Measurements from ENCODE around the gene UQCRQ. TPM values are rescaled to one million over a fixed set of nuclear protein-coding genes. Genes with fewer than 3 reads are reported as not detected.

Gene UQCRQ
- total RNA-seq, 2 experiments from 2014 or later: 677 to 784 TPM

DNA sequence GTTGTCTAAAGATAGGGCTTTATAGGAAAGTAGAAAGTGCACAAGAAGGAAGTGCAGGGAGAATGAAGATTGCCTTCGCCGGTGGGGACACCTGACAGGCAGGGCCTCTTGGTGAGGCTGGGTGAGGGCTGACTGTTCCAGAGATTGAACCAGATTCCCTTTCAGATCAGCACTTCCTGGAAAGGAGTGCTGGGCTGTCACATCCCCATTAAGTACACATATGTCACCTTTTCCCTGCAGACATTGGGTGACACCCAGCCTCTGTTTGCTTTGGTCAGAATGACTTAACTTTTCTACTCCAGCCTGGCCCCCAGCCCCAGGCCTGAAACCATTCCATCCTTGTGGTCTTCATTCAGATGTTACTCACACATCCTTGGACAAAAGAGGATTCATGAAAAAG, 28.6 kb upstream of the UQCRQ start:
- CTCF ChIA-PET: interaction anchor here (1.7 kb wide), 1 partner anchor 18 kb away, joined by 6 read pairs; no protein-coding TSS in a partner anchor
- Mint-ChIP-seq H3K27ac (no peak overlapping the region), H3K36me3 (ENCODE audit: low read depth) (no peaks in the 10 kb centered on the region), H3K27me3 (ENCODE audit: low read depth) (no peaks in the 10 kb centered on the region), H3K9me3 (no peaks in the 10 kb centered on the region), H3K4me1 (ENCODE audit: low read depth) (no peaks in the 10 kb centered on the region), H3K4me3 (no peak overlapping the region)
- intact Hi-C loops (cut with micrococcal nuclease): no loop called here
- DNase-seq: no peak

DNA sequence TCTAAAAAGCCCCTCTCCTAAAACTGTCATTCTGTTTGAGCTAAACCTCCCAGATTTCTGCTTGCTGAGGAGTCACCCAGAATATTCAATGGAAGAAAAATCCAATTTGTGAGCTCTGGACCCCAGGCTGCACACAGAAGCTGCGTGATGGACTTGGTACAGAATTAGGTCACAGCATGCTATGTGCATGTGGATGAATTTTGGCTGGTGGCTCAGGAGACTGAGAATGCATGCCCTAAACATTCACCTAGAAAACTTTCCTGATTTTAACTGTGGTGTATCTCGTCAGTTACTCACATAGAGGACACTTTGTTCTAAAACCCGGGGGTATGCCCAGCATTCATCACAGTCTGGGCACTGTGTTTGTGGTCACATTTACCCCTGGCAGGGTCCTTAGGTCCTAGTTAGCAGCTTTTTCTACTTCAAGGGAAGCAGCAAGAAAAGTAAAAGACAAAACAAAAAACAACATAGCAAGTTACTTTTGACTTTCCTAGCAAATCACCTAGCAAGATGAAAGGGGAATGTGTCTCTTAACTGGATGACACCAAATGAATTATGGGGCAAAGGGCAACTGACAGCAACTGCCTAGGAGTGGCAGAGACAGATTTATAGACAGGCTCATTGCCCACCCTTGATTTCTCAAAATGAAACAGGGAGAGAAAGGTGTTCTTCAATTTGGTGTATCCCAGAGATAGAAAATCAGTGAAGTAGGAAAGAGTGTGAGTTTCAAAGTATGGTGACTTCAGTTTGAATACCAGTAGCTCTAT, 27.7 kb upstream of the UQCRQ start:
- Mint-ChIP-seq H3K9me3 (no peaks in the 10 kb centered on the region), H3K27me3 (ENCODE audit: low read depth) (no peaks in the 10 kb centered on the region), H3K36me3 (ENCODE audit: low read depth) (no peaks in the 10 kb centered on the region), H3K27ac (no peak overlapping the region), H3K4me1 (ENCODE audit: low read depth) (no peaks in the 10 kb centered on the region), H3K4me3 (no peak overlapping the region)
- no peak for DNase-seq
- intact Hi-C loops (cut with micrococcal nuclease): no loop called here
- CTCF ChIA-PET: interaction anchor here (1.7 kb wide), 1 partner anchor 19 kb away, joined by 6 read pairs; no protein-coding TSS in a partner anchor

DNA sequence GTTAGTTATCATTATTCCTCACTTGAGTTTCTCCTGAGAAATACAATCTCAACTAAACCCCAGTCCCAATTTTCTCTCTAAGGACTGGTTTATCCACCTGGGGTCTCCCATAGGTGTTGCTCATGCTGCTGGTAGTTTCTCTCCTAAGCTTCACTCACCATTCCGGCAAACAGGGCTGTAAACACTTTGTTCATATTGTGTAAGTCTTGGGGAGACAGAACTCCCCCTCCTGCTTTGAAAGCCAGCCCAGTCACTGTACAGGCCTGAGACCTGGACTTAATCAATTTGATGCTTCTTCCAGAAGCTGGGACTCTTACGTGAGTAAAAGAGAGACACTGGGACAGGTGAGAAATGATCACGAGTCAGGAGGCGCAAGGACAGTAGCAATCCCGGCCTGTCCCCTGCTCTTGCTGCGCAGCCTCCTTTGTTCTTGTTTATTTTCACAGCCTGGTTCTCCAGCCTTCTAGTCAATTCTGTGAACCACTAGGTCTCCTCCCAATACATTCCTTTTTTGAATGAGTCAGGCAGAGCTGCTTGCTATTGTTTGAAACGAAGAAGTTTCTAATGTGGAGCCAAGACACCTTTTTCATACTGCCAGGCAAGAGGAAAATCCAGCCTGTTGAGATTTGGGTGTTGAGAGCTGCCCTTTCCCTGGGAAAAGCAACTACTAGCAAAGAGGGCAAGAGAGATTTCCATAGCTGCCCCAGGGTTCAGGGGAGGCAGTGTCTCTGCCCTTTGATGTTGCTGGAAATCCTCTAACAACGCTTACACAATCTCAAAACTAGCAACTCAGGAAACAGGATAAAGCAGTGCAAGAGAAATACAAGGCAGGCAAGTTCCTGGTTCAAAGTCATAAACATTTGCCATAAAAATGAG, 26.8 kb upstream of the UQCRQ start:
- Mint-ChIP-seq H3K27ac (no peak overlapping the region), H3K4me3 (no peak overlapping the region), H3K9me3 (no peaks in the 10 kb centered on the region), H3K27me3 (ENCODE audit: low read depth) (no peaks in the 10 kb centered on the region), H3K36me3 (ENCODE audit: low read depth) (no peaks in the 10 kb centered on the region), H3K4me1 (ENCODE audit: low read depth) (no peaks in the 10 kb centered on the region)
- CTCF ChIA-PET: interaction anchor here (1.7 kb wide), 1 partner anchor 11 kb away, joined by 3 read pairs; no protein-coding TSS in a partner anchor
- intact Hi-C loops (cut with micrococcal nuclease): no loop called here
- DNase-seq: no peak

DNA sequence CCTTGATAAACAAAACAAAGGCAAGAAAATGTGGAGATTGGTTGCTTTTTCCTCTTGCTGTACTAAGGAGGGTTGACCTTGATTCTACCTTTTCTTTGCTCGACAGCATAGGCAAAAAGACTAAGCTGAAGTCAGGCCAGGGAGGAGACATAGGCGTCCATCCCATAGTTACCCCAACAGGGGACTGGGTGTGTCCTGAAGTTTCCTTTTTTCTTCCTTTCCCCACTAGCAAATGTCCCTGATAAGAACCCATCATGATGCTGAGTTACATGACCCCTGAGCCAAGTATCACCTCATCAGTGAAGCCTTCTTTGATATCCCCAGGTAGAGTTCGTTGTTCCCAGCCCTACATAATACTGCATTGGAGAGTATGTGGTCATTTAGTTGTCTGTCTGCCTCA, 26.1 kb upstream of the UQCRQ start:
- intact Hi-C loops (cut with micrococcal nuclease): no loop called here
- DNase-seq: no peak
- no peaks in the 10 kb centered on the region for H3K9me3 Mint-ChIP-seq

DNA sequence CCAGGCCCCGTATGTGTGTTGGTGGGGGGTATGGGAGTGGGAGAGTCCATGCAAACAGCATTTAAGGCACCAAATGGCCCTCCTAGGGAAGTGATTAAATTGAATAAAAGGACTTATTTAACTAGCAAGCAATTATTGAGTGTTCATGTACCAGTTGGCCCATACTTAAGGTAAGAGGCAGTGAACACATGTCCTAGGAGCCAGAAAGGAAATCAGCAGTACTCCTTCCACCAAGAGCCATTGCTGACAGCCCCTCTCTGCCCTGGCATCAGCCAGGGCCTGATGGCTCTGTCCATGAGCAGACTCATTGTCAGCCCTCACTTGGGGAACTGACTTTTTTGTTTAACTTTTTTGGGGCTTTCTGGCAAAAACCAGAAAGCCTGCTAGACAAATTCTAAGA, 25.5 kb upstream of the UQCRQ start:
- DNase-seq: no peak
- Mint-ChIP-seq H3K9me3 (no peaks in the 10 kb centered on the region), H3K27me3 (ENCODE audit: low read depth) (no peaks in the 10 kb centered on the region), H3K4me3 (no peak overlapping the region), H3K36me3 (ENCODE audit: low read depth) (no peaks in the 10 kb centered on the region), H3K4me1 (ENCODE audit: low read depth) (no peaks in the 10 kb centered on the region), H3K27ac (no peak overlapping the region)
- intact Hi-C loops (cut with micrococcal nuclease): no loop called here
- CTCF ChIA-PET: interaction anchor here (1.7 kb wide), 1 partner anchor 12 kb away, joined by 3 read pairs; no protein-coding TSS in a partner anchor

More for the DNA sequence above, 26.1 kb upstream of the UQCRQ start:
- no peaks in the 10 kb centered on the region for H3K4me1 Mint-ChIP-seq (ENCODE audit: low read depth)
- no peaks in the 10 kb centered on the region for H3K36me3 Mint-ChIP-seq (ENCODE audit: low read depth)
- CTCF ChIA-PET: interaction anchor here (1.7 kb wide), 1 partner anchor 12 kb away, joined by 3 read pairs; no protein-coding TSS in a partner anchor
- H3K27me3 Mint-ChIP-seq (ENCODE audit: low read depth): no peaks in the 10 kb centered on the region
- no peak overlapping the region for H3K4me3 Mint-ChIP-seq
- H3K27ac Mint-ChIP-seq: no peak overlapping the region

DNA sequence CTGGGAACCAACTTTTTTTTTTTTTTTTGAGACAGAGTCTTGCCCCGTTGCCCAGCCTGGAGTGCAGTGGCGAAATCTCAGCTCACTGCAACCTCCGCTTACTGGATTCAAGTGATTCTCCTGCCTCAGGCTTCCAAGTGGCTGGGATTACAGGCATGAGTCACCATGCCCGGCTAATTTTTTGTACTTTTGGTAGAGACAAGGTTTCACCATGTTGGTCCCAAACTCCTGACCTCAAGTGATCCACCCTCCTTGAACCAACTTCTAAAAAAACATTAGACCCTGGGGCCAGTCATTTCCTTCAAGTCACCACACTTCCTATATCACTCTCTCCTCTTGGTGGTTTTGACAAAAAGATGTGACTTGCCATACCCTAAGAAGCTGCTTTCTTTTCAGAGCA, 25.1 kb upstream of the UQCRQ start:
- CTCF ChIA-PET: interaction anchor here (1.7 kb wide), 1 partner anchor 13 kb away, joined by 3 read pairs; no protein-coding TSS in a partner anchor

DNA sequence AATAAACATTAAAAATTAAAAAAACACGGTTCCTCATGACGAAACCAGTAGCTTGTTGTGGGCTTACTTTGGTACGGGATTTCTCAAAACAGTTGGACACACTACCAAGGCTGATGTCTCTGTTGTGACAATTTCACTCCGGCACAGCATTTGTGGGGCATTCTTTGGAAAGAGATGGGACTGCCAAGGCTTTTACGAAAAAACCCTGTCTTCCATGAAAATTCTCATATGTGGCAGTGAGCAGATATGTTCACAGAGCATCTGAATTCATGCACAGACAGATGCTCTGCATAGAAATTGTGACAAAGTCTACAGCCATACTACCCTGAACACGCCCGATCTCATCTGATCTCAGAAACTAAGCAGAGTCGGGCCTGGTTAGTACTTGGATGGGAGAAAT, 18.2 kb upstream of the UQCRQ start:
- intact Hi-C loops (cut with micrococcal nuclease): no loop called here
- Mint-ChIP-seq H3K27ac (no peak overlapping the region), H3K27me3 (ENCODE audit: low read depth) (no peaks in the 10 kb centered on the region), H3K4me3 (no peak overlapping the region), H3K9me3 (no peaks in the 10 kb centered on the region), H3K4me1 (ENCODE audit: low read depth) (no peaks in the 10 kb centered on the region), H3K36me3 (ENCODE audit: low read depth) (no peaks in the 10 kb centered on the region)
- DNase-seq: no peak
- CTCF ChIA-PET: interaction anchor here (1.1 kb wide), 1 partner anchor 19 kb away, joined by 3 read pairs; no protein-coding TSS in a partner anchor

More for the DNA sequence above, 25.1 kb upstream of the UQCRQ start:
- intact Hi-C loops (cut with micrococcal nuclease): no loop called here
- H3K27me3 Mint-ChIP-seq (ENCODE audit: low read depth): no peaks in the 10 kb centered on the region
- H3K4me3 Mint-ChIP-seq: no peak overlapping the region
- H3K27ac Mint-ChIP-seq: no peak overlapping the region
- no peaks in the 10 kb centered on the region for H3K9me3 Mint-ChIP-seq
- no peaks in the 10 kb centered on the region for H3K36me3 Mint-ChIP-seq (ENCODE audit: low read depth)
- no peak for DNase-seq
- H3K4me1 Mint-ChIP-seq (ENCODE audit: low read depth): no peaks in the 10 kb centered on the region

DNA sequence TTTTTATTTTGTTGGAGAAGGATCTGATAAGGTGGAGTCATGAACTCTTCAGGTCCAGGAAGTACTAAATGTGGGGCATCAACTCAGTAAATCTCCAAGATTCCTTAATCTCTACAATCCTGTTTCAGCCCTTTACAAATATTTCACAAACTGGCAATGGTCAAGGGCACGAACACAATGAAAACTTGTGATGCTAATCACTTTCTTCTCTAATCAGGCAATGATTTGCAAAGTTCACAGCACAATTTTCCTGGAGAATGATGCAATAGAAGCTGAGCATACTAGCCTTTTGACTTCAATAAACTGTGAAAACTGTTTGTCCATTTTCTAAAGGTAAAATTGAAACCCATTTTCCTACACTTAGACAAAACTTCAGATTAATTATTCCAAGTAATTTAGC, 17.1 kb upstream of the UQCRQ start:
- no peaks in the 10 kb centered on the region for H3K36me3 Mint-ChIP-seq (ENCODE audit: low read depth)
- intact Hi-C loops (cut with micrococcal nuclease): no loop called here
- H3K4me3 Mint-ChIP-seq: no peak overlapping the region
- H3K27me3 Mint-ChIP-seq (ENCODE audit: low read depth): no peaks in the 10 kb centered on the region
- peaks cover 2% of the 10 kb centered on the region for H3K4me1 Mint-ChIP-seq (ENCODE audit: low read depth)
- CTCF ChIA-PET: interaction anchor here (1.1 kb wide), 1 partner anchor 20 kb away, joined by 3 read pairs; no protein-coding TSS in a partner anchor
- H3K27ac Mint-ChIP-seq: no peak overlapping the region
- DNase-seq: no peak
- H3K9me3 Mint-ChIP-seq: no peaks in the 10 kb centered on the region

DNA sequence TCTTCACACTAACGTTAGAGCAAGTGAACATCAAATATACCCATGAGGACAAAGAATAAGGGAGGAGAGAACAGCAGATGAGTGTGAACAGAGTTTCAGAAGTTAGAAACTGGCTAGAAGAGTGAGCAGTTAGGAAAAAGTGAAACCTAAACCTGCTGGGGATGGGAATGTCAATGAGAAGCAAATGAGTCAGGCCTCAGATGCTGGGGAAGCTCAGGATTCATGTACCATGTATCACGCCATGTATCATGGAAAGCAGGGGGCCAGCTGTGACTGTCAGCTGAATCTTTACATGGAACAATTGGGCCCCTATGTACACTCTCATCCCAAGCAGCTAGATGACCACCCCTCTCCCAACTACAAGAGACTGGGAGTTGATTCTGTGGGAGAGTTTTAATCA, 16.4 kb upstream of the UQCRQ start:
- H3K4me3 Mint-ChIP-seq: no peak overlapping the region
- no peaks in the 10 kb centered on the region for H3K36me3 Mint-ChIP-seq (ENCODE audit: low read depth)
- DNase-seq: no peak
- peaks cover 2% of the 10 kb centered on the region for H3K4me1 Mint-ChIP-seq (ENCODE audit: low read depth)
- H3K27ac Mint-ChIP-seq: no peak overlapping the region
- no peaks in the 10 kb centered on the region for H3K27me3 Mint-ChIP-seq (ENCODE audit: low read depth)
- intact Hi-C loops (cut with micrococcal nuclease): no loop called here
- H3K9me3 Mint-ChIP-seq: no peaks in the 10 kb centered on the region
- CTCF ChIA-PET: interaction anchor here (0.6 to 0.8 kb wide), 2 partner anchors 26 to 733 kb away, joined by 3 to 4 read pairs; no protein-coding TSS in a partner anchor

DNA sequence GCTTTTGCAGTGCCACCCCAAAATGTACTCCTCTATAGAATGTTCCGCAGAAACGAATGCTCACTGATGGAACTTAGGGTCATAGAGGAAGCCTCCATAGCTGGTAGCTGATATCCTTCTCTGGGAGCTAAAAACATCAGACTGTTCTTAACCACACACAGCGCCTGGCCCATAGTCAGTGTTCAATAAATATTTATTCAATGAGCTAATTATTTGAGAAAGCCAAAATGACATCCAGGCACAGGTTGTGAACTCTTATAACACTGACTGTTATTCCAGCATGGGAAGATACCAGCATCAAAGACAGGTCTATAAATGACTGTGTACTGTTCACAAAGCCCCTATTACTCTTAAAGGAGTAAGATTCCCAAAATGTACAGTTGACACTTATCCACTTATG, 13.1 kb upstream of the UQCRQ start:
- intact Hi-C loops (cut with micrococcal nuclease): no loop called here
- CTCF ChIA-PET: no interaction called here

DNA sequence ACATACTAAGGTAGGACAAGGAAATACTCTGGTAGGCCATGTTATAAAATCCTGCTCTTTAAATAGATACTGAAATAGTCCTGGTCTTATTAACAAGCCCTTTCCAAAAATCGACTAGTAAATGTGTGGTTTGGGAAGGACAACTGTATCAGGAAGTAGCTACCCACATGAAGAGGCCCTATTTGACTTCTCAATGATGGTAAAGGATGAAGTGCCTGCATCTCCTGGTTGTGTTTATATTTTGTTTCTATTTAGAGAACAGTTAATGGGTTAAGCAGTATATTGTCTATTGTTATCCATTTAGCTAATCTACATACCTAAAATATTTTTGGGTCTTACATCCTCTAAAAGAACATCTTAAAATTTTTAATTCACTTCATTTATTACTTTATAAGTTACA, 12.7 kb upstream of the UQCRQ start:
- Mint-ChIP-seq H3K36me3 (ENCODE audit: low read depth) (no peaks in the 10 kb centered on the region), H3K27me3 (ENCODE audit: low read depth) (peaks cover 3% of the 10 kb centered on the region), H3K27ac (no peak overlapping the region), H3K4me1 (ENCODE audit: low read depth) (peaks cover 2% of the 10 kb centered on the region), H3K4me3 (no peak overlapping the region), H3K9me3 (no peaks in the 10 kb centered on the region)
- CTCF ChIA-PET: interaction anchor here (1.1 kb wide), 1 partner anchor 34 kb away, joined by 3 read pairs; no protein-coding TSS in a partner anchor
- DNase-seq: no peak
- intact Hi-C loops (cut with micrococcal nuclease): no loop called here

More for the DNA sequence above, 13.1 kb upstream of the UQCRQ start:
- peaks cover 3% of the 10 kb centered on the region for H3K27me3 Mint-ChIP-seq (ENCODE audit: low read depth)
- no peak overlapping the region for H3K27ac Mint-ChIP-seq
- no peak for DNase-seq
- no peak overlapping the region for H3K4me3 Mint-ChIP-seq
- peaks cover 2% of the 10 kb centered on the region for H3K4me1 Mint-ChIP-seq (ENCODE audit: low read depth)
- no peaks in the 10 kb centered on the region for H3K9me3 Mint-ChIP-seq
- H3K36me3 Mint-ChIP-seq (ENCODE audit: low read depth): no peaks in the 10 kb centered on the region

DNA sequence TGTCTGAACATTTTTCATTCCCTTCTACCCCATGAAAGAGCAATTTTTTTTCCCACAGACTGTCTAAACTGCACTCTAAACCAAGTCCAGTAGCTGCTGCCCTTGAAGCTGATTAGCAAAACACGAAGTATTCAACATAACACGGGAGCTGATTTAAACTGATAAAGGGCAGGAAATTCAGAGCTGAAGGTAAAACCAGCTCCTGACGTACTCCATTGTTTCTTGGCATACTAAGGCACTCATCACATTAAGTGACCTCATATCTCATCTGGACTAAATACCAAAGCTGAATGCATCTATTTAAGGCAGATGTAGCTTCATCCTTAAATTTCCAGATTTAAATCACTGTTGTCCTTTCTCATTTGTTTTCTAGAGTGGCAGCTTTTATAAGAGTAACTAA, 12.1 kb upstream of the UQCRQ start:
- H3K36me3 Mint-ChIP-seq (ENCODE audit: low read depth): no peaks in the 10 kb centered on the region
- CTCF ChIA-PET: interaction anchor here (1.1 kb wide), 1 partner anchor 34 kb away, joined by 3 read pairs; no protein-coding TSS in a partner anchor
- no peak for DNase-seq
- H3K9me3 Mint-ChIP-seq: no peaks in the 10 kb centered on the region
- H3K27me3 Mint-ChIP-seq (ENCODE audit: low read depth): peaks cover 3% of the 10 kb centered on the region
- H3K4me3 Mint-ChIP-seq: no peak overlapping the region
- H3K4me1 Mint-ChIP-seq (ENCODE audit: low read depth): peaks cover 2% of the 10 kb centered on the region
- no peak overlapping the region for H3K27ac Mint-ChIP-seq
- intact Hi-C loops (cut with micrococcal nuclease): no loop called here

Data from activated naive CD4-positive, alpha-beta T cell treated with anti-CD3 and anti-CD28 coated beads for 36 hours (primary cell).